NCI-H2081 (cell line): ENCODE data around the gene ANKLE1.
A peak's percentile ranks its signal among the peaks of the same experiment; 100 is the strongest.

ENCODE experiments used
- DNase-seq, 2 experiments: peaks; one replicate each; lab custom pipeline; 2025; lab: John Stamatoyannopoulos, UW

ANKLE1 gene

GRCh38 chr19:17281391-17282304 is at the start of gene ANKLE1:
Gene ANKLE1 (plus strand): TSS chr19:17281901. CDS start chr19:17281921, 20 bp downstream.
- no peak for DNase-seq

GRCh38 chr19:17232258-17232657 is 49.4 kb upstream of the ANKLE1 start:
- DNase-seq: no peak

- DNase-seq: peak; percentile 50 to 61
These were observed 46.8 kb upstream of the ANKLE1 start for GRCh38 chr19:17234911-17235299.

- peak; percentile 36 to 77 for DNase-seq
These were observed 46.3 kb upstream of the ANKLE1 start for GRCh38 chr19:17235300-17235970.

- DNase-seq: peak; percentile 75
These were observed 45.5 kb upstream of the ANKLE1 start for GRCh38 chr19:17235971-17236777.

- no peak for DNase-seq
These were observed 44.7 kb upstream of the ANKLE1 start for GRCh38 chr19:17236811-17237543.

- DNase-seq: no peak
These were observed 43.7 kb upstream of the ANKLE1 start for GRCh38 chr19:17237747-17238706.

GRCh38 chr19:17240062-17240752 is 41.5 kb upstream of the ANKLE1 start:
- DNase-seq: no peak

- no peak for DNase-seq
These were observed 40.8 kb upstream of the ANKLE1 start for GRCh38 chr19:17240826-17241399.

GRCh38 chr19:17242431-17243208 is 39.1 kb upstream of the ANKLE1 start:
- no peak for DNase-seq

- DNase-seq: no peak
These were observed 38.4 kb upstream of the ANKLE1 start for GRCh38 chr19:17243211-17243829.

GRCh38 chr19:17243830-17244617 is 37.7 kb upstream of the ANKLE1 start:
- no peak for DNase-seq

- DNase-seq: no peak
These were observed 36.8 kb upstream of the ANKLE1 start for GRCh38 chr19:17244618-17245534.

GRCh38 chr19:17245535-17245984 is 36.1 kb upstream of the ANKLE1 start, which contains the start of gene NR2F6:
Gene NR2F6 (minus strand): TSS chr19:17245919. CDS start chr19:17245220, 699 bp downstream.
- DNase-seq: no peak

GRCh38 chr19:17246681-17247425 is 34.8 kb upstream of the ANKLE1 start:
- DNase-seq: peak in 1 of 2 experiments; percentile 37
